ENCODE results near the gene FBXO9. TPM values are rescaled to one million over a fixed set of nuclear protein-coding genes. Genes with fewer than 3 reads are reported as not detected.
"Not testable (repeated sequence)": the region's sequence is repeated elsewhere in the genome, so short reads cannot be mapped to it uniquely, and the experiment has no call there.

The FBXO9 gene
- total and polyA plus RNA-seq, 2 of the 8 experiments (the other 6 are each of a cell fraction or from before 2014, with no cell fraction given), result 41.3 to 50.9 TPM

DNA sequence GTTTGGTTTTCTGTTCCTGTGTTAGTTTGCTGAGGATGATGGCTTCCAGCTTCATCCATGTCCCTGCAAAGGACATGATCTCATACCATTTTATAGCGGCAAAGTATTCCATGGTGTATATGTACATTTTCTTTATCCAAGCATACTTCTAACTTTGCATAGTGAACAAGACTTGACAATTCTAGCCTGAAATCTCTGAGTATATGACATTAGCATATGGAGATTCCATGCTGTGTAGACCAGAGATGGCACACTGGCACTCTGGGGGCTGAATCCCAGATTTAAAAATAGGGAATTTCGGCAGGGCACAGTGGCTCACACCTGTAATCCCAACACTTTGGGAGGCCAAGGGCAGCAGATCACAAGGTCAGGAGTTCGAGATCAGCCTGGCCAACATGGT, 13.1 kb upstream of the FBXO9 start:
- H4K8ac ChIP-seq (ENCODE audit: extremely low read depth, insufficient read depth, low read length); POLR2A ChIA-PET (ENCODE audit: partially characterized antibody); H3K27ac ChIP-seq (ENCODE audit: low read depth, low read length); H4K5ac ChIP-seq (ENCODE audit: insufficient read length, low read depth, low read length); H3K79me2 ChIP-seq (ENCODE audit: control insufficient read depth in 1 of 2, insufficient read depth in 2 of 2, low read length in 2 of 2); H2BK5ac ChIP-seq (ENCODE audit: low read depth, low read length); H3K18ac ChIP-seq (ENCODE audit: extremely low read depth, low read length); H3K4ac ChIP-seq (replicated peaks; ENCODE audit: insufficient read length, low read depth, low read length); H3K4me3 ChIP-seq (ENCODE audit: extremely low read depth in 1 of 4, insufficient read depth in 2 of 4, low read depth in 3 of 4, low read length in 4 of 4); H4K20me1 ChIP-seq (replicated peaks in 1 of 2; ENCODE audit: control insufficient read depth in 1 of 2, insufficient read depth in 2 of 2, low read length in 2 of 2); H4K91ac ChIP-seq (replicated peaks; ENCODE audit: insufficient read length, low read length); H3K9me3 ChIP-seq (ENCODE audit: insufficient read depth in 2 of 2, low read depth in 1 of 2, low read length in 1 of 2); H2BK20ac ChIP-seq (ENCODE audit: low read length); H3K23ac ChIP-seq (ENCODE audit: insufficient read length); H3K14ac ChIP-seq (ENCODE audit: insufficient read length); H3K27me3 ChIP-seq (replicated peaks in 1 of 4; ENCODE audit: control insufficient read depth in 3 of 4, extremely low read depth in 1 of 4, insufficient read depth in 3 of 4, low read length in 3 of 4); H2BK12ac ChIP-seq (ENCODE audit: low read depth, low read length); H2AK5ac ChIP-seq (ENCODE audit: low read depth, low read length); H2BK120ac ChIP-seq (replicated peaks; ENCODE audit: low read depth, low read length); H3K56ac ChIP-seq (replicated peaks; ENCODE audit: insufficient read length, low read depth, low read length); H3K79me1 ChIP-seq (ENCODE audit: low read depth, low read length); H3K36me3 ChIP-seq (ENCODE audit: control insufficient read depth in 2 of 4, insufficient read depth in 4 of 4, low read length in 3 of 4); H3K23me2 ChIP-seq (ENCODE audit: low read depth, low read length); FAIRE-seq; H3K4me2 ChIP-seq (ENCODE audit: insufficient read depth in 1 of 2, low read depth in 2 of 2, low read length in 2 of 2); H3K9ac ChIP-seq (replicated peaks in 1 of 4; ENCODE audit: extremely low read depth in 1 of 4, low read depth in 3 of 4, low read length in 3 of 4); H2BK15ac ChIP-seq (ENCODE audit: low read length); H3K4me1 ChIP-seq (replicated peaks in 1 of 4; ENCODE audit: control insufficient read depth in 3 of 4, insufficient read depth in 4 of 4, low read length in 3 of 4); H2AFZ ChIP-seq (ENCODE audit: low read length); DNase-seq (ENCODE audit: low read depth in 1 of 2, low spot score in 2 of 2): not testable (repeated sequence)
- 89% methylated on average over 3 of the region's 3 CpGs; no CpG with 5 or more reads in 1 of the 2 experiments for WGBS, 2 experiments (ENCODE audit: extremely low coverage in 1 of 2, insufficient coverage in 1 of 2, insufficient read length in 1 of 2, insufficient replicate concordance in 2 of 2, low coverage in 1 of 2, low lambda C conversion rate in 2 of 2, missing lambda C conversion rate in 1 of 2)
- CTCF ChIA-PET (ENCODE audit: partially characterized antibody), result interaction anchor here (1.0 kb wide), 1 partner anchor 34 kb away, joined by 3 read pairs; no protein-coding TSS in a partner anchor
